SK-N-SH treated with all-trans-retinoic acid at 6 μM for 48 hours (cell line): Measurements from ENCODE around the gene FAM167B.

ENCODE experiments used
- ATAC-seq: fragments of 200-7000 bp; cut with Tn5 transposase; 3 replicates; pipeline ENCODE4 v1.9.1; 2020; ENCODE audit warnings: mild to moderate bottlenecking, moderate library complexity
- ARNTL ChIP-seq: fragments of 450-650 bp; formaldehyde crosslinking; IDR thresholded peaks from 2 replicates; pipeline ENCODE4 v1.5.0; 2020; ENCODE audit warnings: low read depth, mild to moderate bottlenecking, moderate library complexity, borderline replicate concordance
- BACH2 ChIP-seq: fragments of 250-450 bp; sonication (Bioruptor Pico); IDR thresholded peaks from 2 replicates; pipeline ENCODE4 v1.9.0; 2021; ENCODE audit warnings: mild to moderate bottlenecking, borderline replicate concordance
- CSDC2 ChIP-seq: fragments of 250-450 bp; sonication (Bioruptor Pico); IDR thresholded peaks from 2 replicates; pipeline ENCODE4 v1.5.0; 2020; ENCODE audit warnings: mild to moderate bottlenecking, moderate library complexity
- GLIS3 ChIP-seq: fragments of 250-450 bp; sonication (Bioruptor Pico); IDR thresholded peaks from 2 replicates; pipeline ENCODE4 v1.5.0; 2020; ENCODE audit warnings: mild to moderate bottlenecking, moderate library complexity
- ISL1 ChIP-seq: fragments of 250-450 bp; sonication (Bioruptor Pico); IDR thresholded peaks from 2 replicates; pipeline ENCODE4 v2.1.2; 2022; ENCODE audit warnings: mild to moderate bottlenecking, moderate library complexity
- OSR1 ChIP-seq: fragments of 250-450 bp; sonication (Bioruptor Pico); IDR thresholded peaks from 2 replicates; pipeline ENCODE4 v1.8.0; 2022; ENCODE audit warnings: moderate library complexity, mild to moderate bottlenecking, inconsistent platforms
- PPARA ChIP-seq: fragments of 250-450 bp; sonication (Bioruptor Pico); IDR thresholded peaks from 2 replicates; pipeline ENCODE4 v1.5.0; 2020; ENCODE audit warnings: mild to moderate bottlenecking, borderline replicate concordance
- SNAI2 ChIP-seq: fragments of 250-450 bp; sonication (Bioruptor Pico); IDR thresholded peaks from 2 replicates; pipeline ENCODE4 v1.5.0; 2020; ENCODE audit warnings: mild to moderate bottlenecking, moderate library complexity
- TCF4 ChIP-seq: fragments of 250-450 bp; sonication (Bioruptor Pico); IDR thresholded peaks from 2 replicates; pipeline ENCODE4 v1.8.0; 2021; ENCODE audit warnings: mild to moderate bottlenecking, moderate library complexity, borderline replicate concordance
- TOX ChIP-seq: fragments of 250-450 bp; sonication (Bioruptor Pico); IDR thresholded peaks from 2 replicates; pipeline ENCODE4 v1.8.0; 2021; ENCODE audit warnings: mild to moderate bottlenecking, moderate library complexity, borderline replicate concordance
- ZC3H10 ChIP-seq: fragments of 250-450 bp; sonication (Bioruptor Pico); IDR thresholded peaks from 2 replicates; pipeline ENCODE4 v1.5.1; 2021; ENCODE audit warnings: mild to moderate bottlenecking, moderate library complexity
- ZFP3 ChIP-seq: fragments of 250-450 bp; sonication (Bioruptor Pico); IDR thresholded peaks from 2 replicates; pipeline ENCODE4 v1.5.0; 2020; ENCODE audit warnings: mild to moderate bottlenecking, moderate library complexity
- ZFP30 ChIP-seq: fragments of 450-650 bp; formaldehyde crosslinking; IDR thresholded peaks from 2 replicates; pipeline ENCODE4 v1.5.0; 2022; ENCODE audit warnings: mild to moderate bottlenecking, moderate library complexity
- ZNF565 ChIP-seq: fragments of 450-650 bp; formaldehyde crosslinking; conservative IDR thresholded peaks from 2 replicates; pipeline ENCODE4 v1.5.0; 2020; ENCODE audit warnings: low read depth, mild to moderate bottlenecking, moderate library complexity
- ZNF70 ChIP-seq: fragments of 450-650 bp; formaldehyde crosslinking; IDR thresholded peaks from 2 replicates; pipeline ENCODE4 v1.5.0; 2020; ENCODE audit warnings: mild to moderate bottlenecking, moderate library complexity
- ZNF8 ChIP-seq: fragments of 450-650 bp; formaldehyde crosslinking; IDR thresholded peaks from 2 replicates; pipeline ENCODE4 v1.5.0; 2020; ENCODE audit warnings: mild to moderate bottlenecking, moderate library complexity
- TF ChIP-seq, protein P1 (sequence below): fragments of 250-450 bp; sonication (Bioruptor Pico); IDR thresholded peaks from 2 replicates; pipeline ENCODE4 v1.5.1; 2021; ENCODE audit warnings: mild to moderate bottlenecking, moderate library complexity
- TF ChIP-seq, protein P2 (sequence below): fragments of 250-450 bp; sonication (Bioruptor Pico); IDR thresholded peaks from 2 replicates; pipeline ENCODE4 v1.8.0; 2020; ENCODE audit warnings: mild to moderate bottlenecking, moderate library complexity, borderline replicate concordance
- TF ChIP-seq, protein P3 (sequence below): fragments of 250-450 bp; sonication (Bioruptor Pico); IDR thresholded peaks from 2 replicates; pipeline ENCODE4 v1.5.0; 2020; ENCODE audit warnings: mild to moderate bottlenecking, moderate library complexity
- TF ChIP-seq, protein P4 (sequence below): fragments of 250-450 bp; sonication (Bioruptor Pico); IDR thresholded peaks from 2 replicates; pipeline ENCODE4 v1.8.0; 2021; ENCODE audit warnings: low read depth, mild to moderate bottlenecking, moderate library complexity, borderline replicate concordance
- TF ChIP-seq, protein P5 (sequence below): fragments of 250-450 bp; sonication (Bioruptor Pico); IDR thresholded peaks from 2 replicates; pipeline ENCODE4 v1.5.1; 2020; ENCODE audit warnings: low read depth, mild to moderate bottlenecking, moderate library complexity

The FAM167B gene

DNA sequence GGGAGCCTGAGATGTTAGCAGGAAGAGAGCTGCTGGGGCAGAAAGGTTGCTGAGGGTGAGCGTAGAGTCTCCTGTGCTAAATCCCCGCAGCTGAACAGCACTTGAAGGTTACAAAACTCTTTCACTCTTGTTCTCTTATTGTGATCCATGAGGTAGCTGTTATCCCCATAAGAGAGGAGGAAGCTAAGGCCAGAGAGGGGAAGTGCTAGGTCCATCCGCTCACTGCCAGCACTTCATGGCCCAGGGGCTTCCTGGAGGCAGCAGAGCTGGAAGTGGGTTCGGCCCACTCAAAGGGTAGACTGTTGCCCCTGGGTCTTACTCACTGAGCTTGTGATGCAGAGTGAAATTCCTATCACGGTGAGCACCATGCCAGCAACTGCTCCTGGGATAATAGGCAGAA lies 30.5 kb upstream of the FAM167B start:
- TF ChIP-seq, protein P1, sequence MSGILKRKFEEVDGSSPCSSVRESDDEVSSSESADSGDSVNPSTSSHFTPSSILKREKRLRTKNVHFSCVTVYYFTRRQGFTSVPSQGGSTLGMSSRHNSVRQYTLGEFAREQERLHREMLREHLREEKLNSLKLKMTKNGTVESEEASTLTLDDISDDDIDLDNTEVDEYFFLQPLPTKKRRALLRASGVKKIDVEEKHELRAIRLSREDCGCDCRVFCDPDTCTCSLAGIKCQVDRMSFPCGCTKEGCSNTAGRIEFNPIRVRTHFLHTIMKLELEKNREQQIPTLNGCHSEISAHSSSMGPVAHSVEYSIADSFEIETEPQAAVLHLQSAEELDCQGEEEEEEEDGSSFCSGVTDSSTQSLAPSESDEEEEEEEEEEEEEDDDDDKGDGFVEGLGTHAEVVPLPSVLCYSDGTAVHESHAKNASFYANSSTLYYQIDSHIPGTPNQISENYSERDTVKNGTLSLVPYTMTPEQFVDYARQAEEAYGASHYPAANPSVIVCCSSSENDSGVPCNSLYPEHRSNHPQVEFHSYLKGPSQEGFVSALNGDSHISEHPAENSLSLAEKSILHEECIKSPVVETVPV (CRISPR knock-in tag), result no peak
- TF ChIP-seq ZNF8 (no peak), ZFP30 (CRISPR knock-in tag) (no peak), BACH2 (CRISPR knock-in tag) (no peak), ISL1 (CRISPR knock-in tag) (no peak), ZFP3 (no peak), SNAI2 (CRISPR knock-in tag) (no peak), ZNF565 (no peak), TOX (CRISPR knock-in tag) (no peak), ARNTL (CRISPR knock-in tag) (no peak), GLIS3 (CRISPR knock-in tag) (no peak)
- TF ChIP-seq, protein P2, sequence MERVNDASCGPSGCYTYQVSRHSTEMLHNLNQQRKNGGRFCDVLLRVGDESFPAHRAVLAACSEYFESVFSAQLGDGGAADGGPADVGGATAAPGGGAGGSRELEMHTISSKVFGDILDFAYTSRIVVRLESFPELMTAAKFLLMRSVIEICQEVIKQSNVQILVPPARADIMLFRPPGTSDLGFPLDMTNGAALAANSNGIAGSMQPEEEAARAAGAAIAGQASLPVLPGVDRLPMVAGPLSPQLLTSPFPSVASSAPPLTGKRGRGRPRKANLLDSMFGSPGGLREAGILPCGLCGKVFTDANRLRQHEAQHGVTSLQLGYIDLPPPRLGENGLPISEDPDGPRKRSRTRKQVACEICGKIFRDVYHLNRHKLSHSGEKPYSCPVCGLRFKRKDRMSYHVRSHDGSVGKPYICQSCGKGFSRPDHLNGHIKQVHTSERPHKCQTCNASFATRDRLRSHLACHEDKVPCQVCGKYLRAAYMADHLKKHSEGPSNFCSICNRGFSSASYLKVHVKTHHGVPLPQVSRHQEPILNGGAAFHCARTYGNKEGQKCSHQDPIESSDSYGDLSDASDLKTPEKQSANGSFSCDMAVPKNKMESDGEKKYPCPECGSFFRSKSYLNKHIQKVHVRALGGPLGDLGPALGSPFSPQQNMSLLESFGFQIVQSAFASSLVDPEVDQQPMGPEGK (CRISPR knock-in tag), result no peak
- TF ChIP-seq, protein P3, sequence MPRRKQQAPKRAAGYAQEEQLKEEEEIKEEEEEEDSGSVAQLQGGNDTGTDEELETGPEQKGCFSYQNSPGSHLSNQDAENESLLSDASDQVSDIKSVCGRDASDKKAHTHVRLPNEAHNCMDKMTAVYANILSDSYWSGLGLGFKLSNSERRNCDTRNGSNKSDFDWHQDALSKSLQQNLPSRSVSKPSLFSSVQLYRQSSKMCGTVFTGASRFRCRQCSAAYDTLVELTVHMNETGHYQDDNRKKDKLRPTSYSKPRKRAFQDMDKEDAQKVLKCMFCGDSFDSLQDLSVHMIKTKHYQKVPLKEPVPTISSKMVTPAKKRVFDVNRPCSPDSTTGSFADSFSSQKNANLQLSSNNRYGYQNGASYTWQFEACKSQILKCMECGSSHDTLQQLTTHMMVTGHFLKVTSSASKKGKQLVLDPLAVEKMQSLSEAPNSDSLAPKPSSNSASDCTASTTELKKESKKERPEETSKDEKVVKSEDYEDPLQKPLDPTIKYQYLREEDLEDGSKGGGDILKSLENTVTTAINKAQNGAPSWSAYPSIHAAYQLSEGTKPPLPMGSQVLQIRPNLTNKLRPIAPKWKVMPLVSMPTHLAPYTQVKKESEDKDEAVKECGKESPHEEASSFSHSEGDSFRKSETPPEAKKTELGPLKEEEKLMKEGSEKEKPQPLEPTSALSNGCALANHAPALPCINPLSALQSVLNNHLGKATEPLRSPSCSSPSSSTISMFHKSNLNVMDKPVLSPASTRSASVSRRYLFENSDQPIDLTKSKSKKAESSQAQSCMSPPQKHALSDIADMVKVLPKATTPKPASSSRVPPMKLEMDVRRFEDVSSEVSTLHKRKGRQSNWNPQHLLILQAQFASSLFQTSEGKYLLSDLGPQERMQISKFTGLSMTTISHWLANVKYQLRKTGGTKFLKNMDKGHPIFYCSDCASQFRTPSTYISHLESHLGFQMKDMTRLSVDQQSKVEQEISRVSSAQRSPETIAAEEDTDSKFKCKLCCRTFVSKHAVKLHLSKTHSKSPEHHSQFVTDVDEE (CRISPR knock-in tag), result no peak
- TF ChIP-seq, protein P4, sequence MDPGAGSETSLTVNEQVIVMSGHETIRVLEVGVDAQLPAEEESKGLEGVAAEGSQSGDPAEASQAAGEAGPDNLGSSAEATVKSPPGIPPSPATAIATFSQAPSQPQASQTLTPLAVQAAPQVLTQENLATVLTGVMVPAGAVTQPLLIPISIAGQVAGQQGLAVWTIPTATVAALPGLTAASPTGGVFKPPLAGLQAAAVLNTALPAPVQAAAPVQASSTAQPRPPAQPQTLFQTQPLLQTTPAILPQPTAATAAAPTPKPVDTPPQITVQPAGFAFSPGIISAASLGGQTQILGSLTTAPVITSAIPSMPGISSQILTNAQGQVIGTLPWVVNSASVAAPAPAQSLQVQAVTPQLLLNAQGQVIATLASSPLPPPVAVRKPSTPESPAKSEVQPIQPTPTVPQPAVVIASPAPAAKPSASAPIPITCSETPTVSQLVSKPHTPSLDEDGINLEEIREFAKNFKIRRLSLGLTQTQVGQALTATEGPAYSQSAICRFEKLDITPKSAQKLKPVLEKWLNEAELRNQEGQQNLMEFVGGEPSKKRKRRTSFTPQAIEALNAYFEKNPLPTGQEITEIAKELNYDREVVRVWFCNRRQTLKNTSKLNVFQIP (CRISPR knock-in tag), result no peak
- ATAC-seq, result no peak

DNA sequence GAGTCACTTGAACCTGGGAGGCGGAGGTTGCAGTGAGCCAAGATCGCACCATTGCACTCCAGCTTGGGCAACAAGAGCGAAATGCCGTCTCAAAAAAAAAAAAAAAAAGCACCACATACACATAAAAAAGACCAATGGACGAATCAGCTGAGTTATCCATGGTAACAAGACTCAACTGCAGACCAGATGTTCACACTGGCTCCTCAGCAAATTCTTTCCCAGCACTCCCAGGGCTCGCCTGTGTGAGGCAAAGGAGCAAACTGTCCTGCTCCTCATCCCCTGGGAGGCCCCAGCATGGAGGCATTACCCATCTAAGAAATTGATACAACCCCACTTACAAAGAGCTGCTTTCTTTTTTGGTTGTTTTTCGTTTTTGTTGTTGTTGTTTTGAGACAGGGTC lies 28.0 kb upstream of the FAM167B start:
- ATAC-seq, result no peak
- TF ChIP-seq ZFP3 (no peak), BACH2 (CRISPR knock-in tag) (no peak), CSDC2 (no peak), ZNF70 (CRISPR knock-in tag) (no peak), ZC3H10 (CRISPR knock-in tag) (no peak), OSR1 (CRISPR knock-in tag) (no peak), TOX (CRISPR knock-in tag) (no peak), ARNTL (CRISPR knock-in tag) (no peak), ZNF8 (no peak), PPARA (no peak), SNAI2 (CRISPR knock-in tag) (no peak), TCF4 (CRISPR knock-in tag) (no peak), ZFP30 (CRISPR knock-in tag) (no peak), ZNF565 (no peak)
- TF ChIP-seq, protein P4 (CRISPR knock-in tag), result no peak
- TF ChIP-seq, protein P5, sequence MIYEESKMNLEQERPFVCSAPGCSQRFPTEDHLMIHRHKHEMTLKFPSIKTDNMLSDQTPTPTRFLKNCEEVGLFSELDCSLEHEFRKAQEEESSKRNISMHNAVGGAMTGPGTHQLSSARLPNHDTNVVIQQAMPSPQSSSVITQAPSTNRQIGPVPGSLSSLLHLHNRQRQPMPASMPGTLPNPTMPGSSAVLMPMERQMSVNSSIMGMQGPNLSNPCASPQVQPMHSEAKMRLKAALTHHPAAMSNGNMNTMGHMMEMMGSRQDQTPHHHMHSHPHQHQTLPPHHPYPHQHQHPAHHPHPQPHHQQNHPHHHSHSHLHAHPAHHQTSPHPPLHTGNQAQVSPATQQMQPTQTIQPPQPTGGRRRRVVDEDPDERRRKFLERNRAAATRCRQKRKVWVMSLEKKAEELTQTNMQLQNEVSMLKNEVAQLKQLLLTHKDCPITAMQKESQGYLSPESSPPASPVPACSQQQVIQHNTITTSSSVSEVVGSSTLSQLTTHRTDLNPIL, result no peak
- TF ChIP-seq, protein P2 (CRISPR knock-in tag), result no peak
- TF ChIP-seq, protein P3 (CRISPR knock-in tag), result no peak
- TF ChIP-seq, all 23 proteins: peak for 0
